HCT116 (cell line): ENCODE measurements around the gene GKAP1. TPM values are rescaled to one million over a fixed set of nuclear protein-coding genes. Genes with fewer than 3 reads are reported as not detected.
"Not testable (repeated sequence)": the region's sequence is repeated elsewhere in the genome, so short reads cannot be mapped to it uniquely, and the experiment has no call there.

Source experiments
- ATAC-seq: fragments of 200-7000 bp; cut with Tn5 transposase; 2 replicates; pipeline ENCODE4 v1.9.1; 2020; ENCODE audit warnings: mild to moderate bottlenecking, moderate library complexity
- Bru-seq: library from RNA; stranded (reverse); fragments of 400-500 nt; gene quantifications from one replicate; lab custom pipeline; 2021; lab: Mats Ljungman, UMichigan
- BruChase-seq, 2 experiments: library from RNA; stranded (reverse); fragments of 400-500 nt; gene quantifications; one replicate each; lab custom pipeline; 2021; lab: Mats Ljungman, UMichigan
- BruUV-seq: library from RNA; stranded (reverse); fragments of 400-500 nt; replicated peaks from 2 replicates; lab custom pipeline; 2021; lab: Mats Ljungman, UMichigan
- CTCF ChIA-PET: fragments of 300-600 bp; sonication (Branson Sonifier 250); formaldehyde crosslinking; loops from one replicate; lab custom pipeline; 2021; ENCODE audit warnings: antibody characterized with exemption; lab: Charles Lee
- POLR2A ChIA-PET: fragments of 300-600, 350-600 bp; sonication (Branson Sonifier 250); formaldehyde crosslinking; loops from one replicate; lab custom pipeline; 2021; ENCODE audit warnings: antibody characterized with exemption; lab: Charles Lee
- RAD21 ChIA-PET, 2 experiments: fragments of 300-600 bp; sonication (Branson Sonifier 250); formaldehyde crosslinking; loops; one replicate each; lab custom pipeline; 2023; ENCODE audit warnings: low total read pairs in 2 of 2; ENCODE audit not compliant: uncharacterized antibody in 2 of 2, unreplicated experiment in 2 of 2, low non-redundant PET in 1 of 2; lab: Charles Lee
- DNase-seq: peaks from one replicate; pipeline ENCODE4 v3.0.0-alpha.2; 2010; ENCODE audit warnings: low read depth, low spot score
- H2AFZ ChIP-seq: fragments of 200-600 bp; shearing (Covaris generic), sonication (generic); 2 replicates; pipeline ENCODE4 v1.6.1; 2017; ENCODE audit warnings: low read depth, mixed run types, mixed read lengths, antibody characterized with exemption, low read length; ENCODE audit not compliant: poor library complexity, severe bottlenecking
- H3K27ac ChIP-seq: 2 replicates; pipeline ENCODE4 v1.5.1; 2012; ENCODE audit warnings: low read depth, low read length
- H3K27me3 ChIP-seq: fragments of 200-600 bp; sonication (generic); 2 replicates; pipeline ENCODE4 v1.6.1; 2016; ENCODE audit warnings: mixed run types, low read length, mixed read lengths; ENCODE audit not compliant: insufficient read depth
- H3K36me3 ChIP-seq, 2 experiments: fragments of 200-500 bp in 1 of 2; fragments of 200-600 bp in 1 of 2; sonication (Bioruptor generic) in 1 of 2; sonication (generic) in 1 of 2; 2 replicates each; pipeline versions ENCODE4 v1.5.1 to v1.6.1; 2014 to 2016; ENCODE audit warnings: low read length in 2 of 2, inconsistent platforms in 1 of 2, mixed read lengths in 1 of 2, mixed run types in 1 of 2; ENCODE audit not compliant: insufficient read depth in 2 of 2, control insufficient read depth in 1 of 2
- H3K4me1 ChIP-seq, 2 experiments: fragments of 200-600 bp in 1 of 2; sonication (generic) in 1 of 2; 2 replicates each; pipeline versions ENCODE4 v1.5.1 to v1.6.1; 2012 to 2017; ENCODE audit warnings: low read length in 2 of 2, inconsistent platforms in 1 of 2, mild to moderate bottlenecking in 1 of 2, mixed read lengths in 1 of 2, mixed run types in 1 of 2, moderate library complexity in 1 of 2; ENCODE audit not compliant: insufficient read depth in 2 of 2, control insufficient read depth in 1 of 2
- H3K4me2 ChIP-seq: fragments of 200-600 bp; sonication (generic); 2 replicates; pipeline ENCODE4 v1.6.1; 2017; ENCODE audit warnings: mixed run types, low read length, mixed read lengths
- H3K4me3 ChIP-seq, 2 experiments: fragments of 200-600 bp in 1 of 2; sonication (generic) in 1 of 2; replicated peaks in 1 of 2; 2 replicates each; pipeline ENCODE4 v1.5.1; 2011 to 2016; ENCODE audit warnings: low read length in 2 of 2, control low read depth in 1 of 2, low read depth in 1 of 2, mild to moderate bottlenecking in 1 of 2, mixed read lengths in 1 of 2, mixed run types in 1 of 2
- H3K79me2 ChIP-seq: fragments of 200-600 bp; sonication (generic); 2 replicates; pipeline ENCODE4 v1.6.1; 2017; ENCODE audit warnings: mild to moderate bottlenecking, mixed run types, low read length, moderate library complexity, mixed read lengths; ENCODE audit not compliant: insufficient read depth
- H3K9ac ChIP-seq: fragments of 200-600 bp; sonication (generic); 2 replicates; pipeline ENCODE4 v1.6.1; 2016; ENCODE audit warnings: low read length, mixed read lengths
- H3K9me2 ChIP-seq: fragments of 200-600 bp; sonication (generic), shearing (Covaris generic); 2 replicates; pipeline ENCODE4 v1.6.1; 2017; ENCODE audit warnings: mixed run types, mild to moderate bottlenecking, moderate library complexity; ENCODE audit not compliant: insufficient read depth
- H3K9me3 ChIP-seq, 2 experiments: fragments of 200-500 bp in 1 of 2; fragments of 200-600 bp in 1 of 2; sonication (Bioruptor generic) in 1 of 2; sonication (generic) in 1 of 2; 2 replicates each; pipeline ENCODE4 v1.6.1; 2014 to 2017; ENCODE audit warnings: low read length in 2 of 2, mixed read lengths in 2 of 2, inconsistent platforms in 1 of 2, low read depth in 1 of 2, mild to moderate bottlenecking in 1 of 2, mixed run types in 1 of 2, moderate library complexity in 1 of 2; ENCODE audit not compliant: control insufficient read depth in 1 of 2, insufficient read depth in 1 of 2
- H4K20me1 ChIP-seq: fragments of 200-600 bp; sonication (generic), shearing (Covaris generic); 2 replicates; pipeline ENCODE4 v1.6.1; 2017; ENCODE audit warnings: mixed run types, mild to moderate bottlenecking, moderate library complexity; ENCODE audit not compliant: insufficient read depth
- CTCF ChIP-seq, 3 experiments: fragments of 200-600 bp in 1 of 3; sonication (generic) in 1 of 3; IDR thresholded peaks in 2 of 3; conservative IDR thresholded peaks in 1 of 3; 2 replicates each; pipeline ENCODE4 v1.5.1; 2012 to 2017; ENCODE audit warnings: low read depth in 2 of 3, low read length in 2 of 3, antibody characterized with exemption in 1 of 3, borderline replicate concordance in 1 of 3, control low read depth in 1 of 3, mild to moderate bottlenecking in 1 of 3, mixed read lengths in 1 of 3, mixed run types in 1 of 3, moderate library complexity in 1 of 3; ENCODE audit not compliant: insufficient read depth in 1 of 3
- EGR1 ChIP-seq: IDR thresholded peaks from 2 replicates; pipeline ENCODE4 v1.6.1; 2012; ENCODE audit warnings: low read depth
- ZFX ChIP-seq: fragments of 450-650 bp; IDR thresholded peaks from 2 replicates; pipeline ENCODE4 v1.6.1; 2017
- intact Hi-C: fragments of 100-400 bp; cut with micrococcal nuclease; formaldehyde crosslinking; loops from 2 replicates; pipeline ENCODE4 v1.10.0; 2022
- long read RNA-seq: library from polyadenylated mRNA; unstranded; transcript quantifications from one replicate; pipeline ENCODE4 v2.0.0, GENCODE V29; 2021; ENCODE audit not compliant: unreplicated experiment
- polyA plus RNA-seq: library from polyadenylated mRNA; unstranded; fragments of >200 nt; gene quantifications from 2 replicates; pipeline ENCODE4 v1.2.1, GENCODE V29; 2012; ENCODE audit warnings: missing spikeins
- total RNA-seq: library from RNA; stranded (reverse); gene quantifications from one replicate; pipeline ENCODE4 v1.2.1, GENCODE V29; 2021; ENCODE audit not compliant: unreplicated experiment

The GKAP1 gene
- total RNA-seq (6.8 TPM), Bru-seq, nascent RNA (percentile 57 among the genes with signal in this experiment), BruChase-seq, experiment 1, labeled RNA remaining after a 6-hour chase (percentile 47 among the genes with signal in this experiment), BruChase-seq, experiment 2, labeled RNA remaining after a 2-hour chase (percentile 55 among the genes with signal in this experiment)
- 2.1 and 2.6 TPM in 2 replicates for polyA plus RNA-seq
- long read RNA-seq, partial matches to known transcripts: 2 of 10 reads
- long read RNA-seq, other reads (novel, unspliced or antisense): 5 of 10 reads

GRCh38 chr9:83817356-83818278 lies at the start of gene GKAP1:
TSS of gene GKAP1 (minus strand) at chr9:83817769. CDS start at chr9:83806517, 11,252 bp downstream.
- peak within 1 kb of the TSS; percentile 56 for H3K9ac ChIP-seq
- H4K20me1 ChIP-seq, RAD21 ChIA-PET, H3K9me2 ChIP-seq, H3K27me3 ChIP-seq, H3K4me1 ChIP-seq, H3K9me3 ChIP-seq, H2AFZ ChIP-seq, CTCF ChIA-PET, H3K36me3 ChIP-seq, POLR2A ChIA-PET, H3K79me2 ChIP-seq, BruUV-seq: not testable (repeated sequence)
- peak within 1 kb of the TSS; percentile 55 to 65 for H3K4me3 ChIP-seq
- H3K27ac ChIP-seq: peak within 1 kb of the TSS; percentile 55
- TF ChIP-seq ZFX: peak; percentile 53
- peak; percentile 42; the same call in 1 of the 2 replicates for TF ChIP-seq EGR1
- TF ChIP-seq CTCF (IDR thresholded peaks at IDR 0.05 in 2 of 3, conservative IDR thresholded peaks at IDR 0.05 in 1 of 3; ENCODE audit: borderline replicate concordance in 1 of 3, insufficient read depth in 1 of 3, low read depth in 2 of 3, low read length in 2 of 3): 0 out of 6 replicates have a peak, but pooled peaks of 1 of the 3 experiments have one; percentile 3
- intact Hi-C loops: loop anchor here (10.0 kb wide), 1 partner anchor 193 kb away; the partner anchor contains the start of gene IDNK
- peak within 1 kb of the TSS; percentile 74 for H3K4me2 ChIP-seq
- peak; percentile 91 for ATAC-seq
- DNase-seq: peak; percentile 40

GRCh38 chr9:83849895-83850294 lies 32.3 kb upstream of the GKAP1 start:
- intact Hi-C loops, H4K20me1 ChIP-seq, H3K9me3 ChIP-seq, H3K4me1 ChIP-seq, H3K4me2 ChIP-seq, BruUV-seq, H3K27me3 ChIP-seq, H3K9me2 ChIP-seq, H3K36me3 ChIP-seq, H2AFZ ChIP-seq, H3K4me3 ChIP-seq, ATAC-seq, POLR2A ChIA-PET, H3K79me2 ChIP-seq, H3K27ac ChIP-seq, RAD21 ChIA-PET, H3K9ac ChIP-seq, DNase-seq, CTCF ChIA-PET: not testable (repeated sequence)
